Prostate gland (tissue), 2 donors: ENCODE data around the gene ARHGEF4. TPM values are rescaled to one million over a fixed set of nuclear protein-coding genes. Genes with fewer than 3 reads are reported as not detected.

Experiments
- DNase-seq: peaks from one replicate; pipeline ENCODE4 v3.0.0-alpha.2; 2019; ENCODE audit warnings: low spot score
- H3K27ac ChIP-seq, 2 donors: fragments of 200-600 bp; sonication (generic); 2 replicates each; pipeline ENCODE4 v1.5.1; 2017 to 2019
- H3K27me3 ChIP-seq: fragments of 200-600 bp; sonication (generic); replicated peaks from 2 replicates; pipeline ENCODE4 v1.5.1; 2019; ENCODE audit not compliant: insufficient read depth
- H3K36me3 ChIP-seq, 2 donors: fragments of 200-600 bp; sonication (generic); 1 replicate in 1 of 2; 2 replicates in 1 of 2; pipeline versions ENCODE4 v1.5.1 to v1.8.1; 2017 to 2019
- H3K4me1 ChIP-seq: fragments of 200-600 bp; sonication (generic); replicated peaks from 2 replicates; pipeline ENCODE4 v1.5.1; 2019
- H3K4me3 ChIP-seq, 2 donors: fragments of 200-600 bp; sonication (generic); 2 replicates each; pipeline ENCODE4 v1.5.1; 2017 to 2019
- H3K9me3 ChIP-seq: fragments of 200-600 bp; sonication (generic); 2 replicates; pipeline ENCODE4 v1.5.1; 2017
- POLR2A ChIP-seq: fragments of 450-650 bp; IDR thresholded peaks from one replicate; pipeline ENCODE4 v1.6.1; 2016; ENCODE audit warnings: antibody characterized with exemption, mild to moderate bottlenecking
- POLR2AphosphoS5 ChIP-seq: sonication (generic); formaldehyde crosslinking; IDR thresholded peaks from one replicate; pipeline ENCODE4 v1.6.1; 2017; ENCODE audit warnings: antibody characterized with exemption
- WGBS: methylation state at CpG from one replicate; pipeline ENCODE4 v1.1.5; 2018; 5-methylcytosine and 5-hydroxymethylcytosine counted together
- intact Hi-C: fragments of 100-400 bp; cut with DNase I; formaldehyde crosslinking; loops from one replicate; pipeline ENCODE4 v1.14.2; 2022
- total RNA-seq, 2 donors: library from RNA; depleted of rRNA; stranded (reverse); fragments of >200 nt; gene quantifications; one replicate each; pipeline ENCODE4 v1.1.0, GENCODE V29; 2016
- TF ChIP-seq, protein P1 (sequence below), 4 experiments: fragments of 200-600 bp in 2 of 4; fragments of 450-650 bp in 2 of 4; sonication (generic) in 2 of 4; IDR thresholded peaks; 1 replicate in 3 of 4; 2 replicates in 1 of 4; pipeline ENCODE4 v1.5.1; 2016 to 2019; ENCODE audit warnings: antibody characterized with exemption in 4 of 4, mild to moderate bottlenecking in 2 of 4, moderate library complexity in 2 of 4

Gene ARHGEF4
- total RNA-seq, 2 donors from 2014 or later: 9.6 to 56.0 TPM

DNA sequence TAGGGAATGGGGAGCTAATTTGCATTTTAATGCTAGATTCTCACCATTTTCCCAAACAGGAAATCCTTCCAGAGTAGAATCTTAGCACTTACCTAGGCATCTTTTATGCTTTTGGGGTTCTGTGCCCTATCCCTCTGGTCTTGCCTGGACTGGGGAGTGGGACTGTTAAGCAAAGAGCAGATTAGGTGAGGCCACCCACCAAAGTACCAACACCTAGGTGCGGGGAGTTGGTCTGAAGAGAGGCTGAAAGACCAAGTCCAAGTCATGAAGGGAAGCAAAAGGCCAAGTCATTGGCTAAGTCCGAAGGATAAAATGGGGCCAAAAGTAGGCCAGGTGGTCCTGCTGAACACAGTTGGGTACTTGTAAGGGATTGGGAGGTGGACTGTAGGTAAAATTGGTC, 169.8 kb downstream of the ARHGEF4 start:
- no peaks in the 10 kb centered on the region for H3K36me3 ChIP-seq
- whole genome bisulfite sequencing: 83% methylated on average over 2 of the region's 2 CpGs
- intact Hi-C loops: no loop called here
- H3K4me3 ChIP-seq: no peak overlapping the region
- no peaks in the 10 kb centered on the region for H3K4me1 ChIP-seq
- DNase-seq: no peak
- no peak for TF ChIP-seq POLR2AphosphoS5
- TF ChIP-seq, protein P1, sequence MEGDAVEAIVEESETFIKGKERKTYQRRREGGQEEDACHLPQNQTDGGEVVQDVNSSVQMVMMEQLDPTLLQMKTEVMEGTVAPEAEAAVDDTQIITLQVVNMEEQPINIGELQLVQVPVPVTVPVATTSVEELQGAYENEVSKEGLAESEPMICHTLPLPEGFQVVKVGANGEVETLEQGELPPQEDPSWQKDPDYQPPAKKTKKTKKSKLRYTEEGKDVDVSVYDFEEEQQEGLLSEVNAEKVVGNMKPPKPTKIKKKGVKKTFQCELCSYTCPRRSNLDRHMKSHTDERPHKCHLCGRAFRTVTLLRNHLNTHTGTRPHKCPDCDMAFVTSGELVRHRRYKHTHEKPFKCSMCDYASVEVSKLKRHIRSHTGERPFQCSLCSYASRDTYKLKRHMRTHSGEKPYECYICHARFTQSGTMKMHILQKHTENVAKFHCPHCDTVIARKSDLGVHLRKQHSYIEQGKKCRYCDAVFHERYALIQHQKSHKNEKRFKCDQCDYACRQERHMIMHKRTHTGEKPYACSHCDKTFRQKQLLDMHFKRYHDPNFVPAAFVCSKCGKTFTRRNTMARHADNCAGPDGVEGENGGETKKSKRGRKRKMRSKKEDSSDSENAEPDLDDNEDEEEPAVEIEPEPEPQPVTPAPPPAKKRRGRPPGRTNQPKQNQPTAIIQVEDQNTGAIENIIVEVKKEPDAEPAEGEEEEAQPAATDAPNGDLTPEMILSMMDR (IDR thresholded peaks at IDR 0.05): no peak
- TF ChIP-seq POLR2A: no peak
- no peak overlapping the region for H3K27ac ChIP-seq
- H3K27me3 ChIP-seq: no peaks in the 10 kb centered on the region
- H3K9me3 ChIP-seq: no peaks in the 10 kb centered on the region

- TF ChIP-seq POLR2AphosphoS5: no peak
- TF ChIP-seq, protein P1 (IDR thresholded peaks at IDR 0.05): no peak
- TF ChIP-seq POLR2A: no peak
- Histone ChIP-seq H3K27ac (no peak overlapping the region), H3K9me3 (no peaks in the 10 kb centered on the region), H3K27me3 (no peaks in the 10 kb centered on the region), H3K4me3 (no peak overlapping the region), H3K36me3 (no peaks in the 10 kb centered on the region), H3K4me1 (no peaks in the 10 kb centered on the region)
- WGBS: 89% methylated on average over 1 of the region's 1 CpG
- no peak for DNase-seq
- intact Hi-C loops: no loop called here
Observed at GRCh38 chr2:131008967-131009366, 172.3 kb downstream of the ARHGEF4 start.

DNA sequence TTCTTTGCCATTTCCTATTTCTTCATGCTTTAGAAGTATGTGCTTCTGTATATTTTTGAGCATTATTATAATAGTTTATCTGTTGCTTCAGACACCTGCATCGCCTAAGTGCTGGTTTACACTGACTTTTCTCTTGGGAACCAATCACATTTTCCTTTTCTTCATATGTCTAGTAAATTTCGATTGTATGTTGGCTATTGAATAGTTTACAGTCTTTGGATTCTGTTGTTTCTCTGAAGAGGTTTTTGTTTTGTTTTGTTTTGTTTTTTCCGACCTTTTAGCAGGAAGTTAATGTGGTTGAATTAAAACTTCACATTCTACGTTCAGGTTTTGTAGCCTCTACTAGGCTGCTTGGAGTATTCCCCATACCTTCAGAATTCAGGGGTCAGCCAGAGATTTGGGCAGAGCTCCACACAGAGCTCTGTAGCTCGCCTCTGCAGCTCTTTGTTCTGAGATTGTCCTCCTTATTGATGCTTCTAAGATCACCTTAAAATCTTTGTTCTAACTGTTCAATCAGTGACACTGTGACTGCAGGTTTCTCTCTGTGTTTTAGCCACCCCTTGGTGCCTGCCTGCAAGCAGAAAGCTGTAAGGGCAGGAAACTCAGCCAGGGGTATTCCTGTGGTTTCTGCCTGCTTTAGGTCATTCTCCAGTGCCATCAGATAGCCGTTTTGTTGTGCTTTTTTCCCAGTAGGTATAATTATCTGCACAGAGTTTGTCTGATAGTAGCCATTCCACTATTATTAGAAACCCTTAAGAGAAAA, 173.2 kb downstream of the ARHGEF4 start:
- H3K4me1 ChIP-seq: no peaks in the 10 kb centered on the region
- H3K4me3 ChIP-seq: no peak overlapping the region
- no peaks in the 10 kb centered on the region for H3K36me3 ChIP-seq
- 79% methylated on average over 6 of the region's 6 CpGs for WGBS
- TF ChIP-seq, protein P1 (IDR thresholded peaks at IDR 0.05): no peak
- TF ChIP-seq POLR2A (no peak), POLR2AphosphoS5 (no peak)
- no peak overlapping the region for H3K27ac ChIP-seq
- DNase-seq: no peak
- no peaks in the 10 kb centered on the region for H3K27me3 ChIP-seq
- H3K9me3 ChIP-seq: no peaks in the 10 kb centered on the region
- intact Hi-C loops: no loop called here

DNA sequence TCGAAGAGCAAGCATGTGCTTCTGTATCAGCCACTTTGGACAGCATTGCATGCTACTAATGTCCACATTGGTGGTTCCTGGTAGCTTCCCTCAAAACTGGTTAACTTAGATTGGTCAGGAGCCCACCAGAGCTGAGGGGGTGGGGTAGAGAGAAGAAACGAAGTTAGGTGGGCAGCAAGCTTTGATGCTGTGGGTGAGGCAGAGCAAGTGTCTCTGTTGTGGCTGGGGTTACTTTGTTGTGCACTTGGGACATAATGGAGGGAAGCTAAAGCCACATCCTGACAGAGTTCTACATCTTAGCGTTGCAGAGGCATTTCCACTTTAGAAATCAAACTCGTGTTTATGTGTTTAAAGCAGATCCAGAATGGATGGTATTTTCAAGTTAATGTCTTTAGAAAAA, 173.9 kb downstream of the ARHGEF4 start:
- H3K4me1 ChIP-seq: no peaks in the 10 kb centered on the region
- no peak overlapping the region for H3K27ac ChIP-seq
- H3K9me3 ChIP-seq: no peaks in the 10 kb centered on the region
- no peak overlapping the region for H3K4me3 ChIP-seq
- intact Hi-C loops: no loop called here
- DNase-seq: no peak
- no peaks in the 10 kb centered on the region for H3K27me3 ChIP-seq
- H3K36me3 ChIP-seq: no peaks in the 10 kb centered on the region
- TF ChIP-seq, protein P1 (IDR thresholded peaks at IDR 0.05): no peak
- TF ChIP-seq POLR2A (no peak), POLR2AphosphoS5 (no peak)
- 74% methylated on average over 4 of the region's 4 CpGs for WGBS

DNA sequence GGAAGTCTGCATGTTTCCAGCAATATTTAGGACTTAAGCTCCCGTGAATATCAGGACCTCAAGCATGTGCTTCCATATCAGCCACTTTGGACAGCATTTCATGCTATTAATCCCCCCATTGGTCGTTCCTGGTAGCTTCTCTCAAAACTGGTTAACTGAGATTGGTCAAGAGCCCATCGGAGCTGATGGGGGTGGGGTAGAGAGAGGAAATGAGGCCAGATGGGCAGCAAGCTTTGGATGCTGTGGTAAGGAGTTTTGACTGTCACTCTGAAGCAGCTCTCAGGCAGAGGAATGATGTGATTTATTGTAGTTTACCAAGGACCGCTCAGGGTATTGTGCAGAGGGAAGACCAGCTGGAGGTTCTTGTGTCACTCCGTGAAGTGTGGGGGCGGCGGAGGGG, 174.8 kb downstream of the ARHGEF4 start:
- no peak overlapping the region for H3K27ac ChIP-seq
- H3K4me1 ChIP-seq: no peaks in the 10 kb centered on the region
- H3K4me3 ChIP-seq: no peak overlapping the region
- intact Hi-C loops: no loop called here
- no peaks in the 10 kb centered on the region for H3K9me3 ChIP-seq
- 50% methylated on average over 7 of the region's 7 CpGs for WGBS
- no peaks in the 10 kb centered on the region for H3K27me3 ChIP-seq
- no peak for DNase-seq
- H3K36me3 ChIP-seq: no peaks in the 10 kb centered on the region
- TF ChIP-seq POLR2AphosphoS5: no peak
- TF ChIP-seq, protein P1 (IDR thresholded peaks at IDR 0.05): no peak
- no peak for TF ChIP-seq POLR2A
